HG02870 (cell line): ENCODE results near the gene ZC3H14.
A peak's percentile ranks its signal among the peaks of the same experiment; 100 is the strongest.

Experiments used
- ATAC-seq: cut with Tn5 transposase; IDR thresholded peaks from one replicate; pipeline ENCODE4 v1.9.1; 2021; ENCODE audit warnings: mild to moderate bottlenecking, moderate library complexity; ENCODE audit not compliant: unreplicated experiment

Gene ZC3H14

DNA sequence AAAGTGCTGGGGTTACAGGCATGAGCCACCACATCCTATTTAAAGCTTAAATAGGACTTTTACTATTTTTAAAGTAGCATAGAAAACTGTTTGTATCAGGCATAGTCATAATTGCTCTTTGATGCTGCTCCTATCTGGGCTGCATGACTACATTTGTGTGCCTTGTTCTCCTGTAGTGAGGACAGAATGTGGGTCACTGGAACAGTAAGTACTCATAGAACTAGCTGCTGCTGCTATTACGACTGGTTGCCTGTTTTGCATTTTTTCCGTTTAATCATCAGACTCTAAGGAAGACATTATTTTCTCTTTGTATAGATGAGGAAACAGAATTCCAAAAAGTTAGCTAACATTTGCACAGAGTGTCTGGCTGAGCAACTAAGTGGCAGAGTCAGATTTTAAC lies 42.8 kb downstream of the ZC3H14 start:
- ATAC-seq: peak; percentile 49

DNA sequence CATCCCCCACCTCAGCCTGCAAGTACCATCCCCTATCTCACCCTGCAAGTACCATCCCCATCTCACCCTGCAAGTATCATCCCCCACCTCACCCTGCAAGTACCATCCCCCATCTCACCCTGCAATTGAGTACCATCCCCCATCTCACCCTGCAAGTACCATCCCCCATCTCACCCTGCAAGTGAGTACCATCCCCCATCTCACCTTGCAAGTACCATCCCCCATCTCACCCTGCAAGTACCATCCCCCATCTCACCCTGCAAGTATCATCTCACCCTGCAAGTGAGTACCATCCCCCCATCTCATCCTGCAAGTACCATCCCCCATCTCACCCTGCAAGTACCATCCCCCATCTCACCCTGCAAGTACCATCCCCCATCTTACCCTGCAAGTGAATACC lies 45.0 kb downstream of the ZC3H14 start:
- no peak for ATAC-seq

DNA sequence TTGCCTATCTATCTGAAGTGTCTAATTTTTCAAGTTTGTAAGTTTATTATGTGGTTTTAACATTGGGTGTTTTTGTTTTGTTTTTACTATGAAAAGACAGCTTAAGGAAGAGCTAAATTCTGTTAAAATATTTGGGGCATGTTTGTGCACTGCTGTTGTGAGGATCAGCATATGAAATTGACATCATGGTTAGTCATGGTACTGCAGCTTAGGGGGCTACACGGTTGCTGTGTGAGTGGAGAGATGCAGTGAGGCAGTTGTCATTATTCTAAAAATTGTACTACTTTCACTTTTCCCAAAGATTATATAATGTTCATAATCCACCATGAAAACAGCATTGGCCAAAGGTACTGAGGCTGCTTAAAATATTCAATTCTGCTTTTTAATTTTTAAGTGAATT lies 49.0 kb downstream of the ZC3H14 start:
- no peak for ATAC-seq

DNA sequence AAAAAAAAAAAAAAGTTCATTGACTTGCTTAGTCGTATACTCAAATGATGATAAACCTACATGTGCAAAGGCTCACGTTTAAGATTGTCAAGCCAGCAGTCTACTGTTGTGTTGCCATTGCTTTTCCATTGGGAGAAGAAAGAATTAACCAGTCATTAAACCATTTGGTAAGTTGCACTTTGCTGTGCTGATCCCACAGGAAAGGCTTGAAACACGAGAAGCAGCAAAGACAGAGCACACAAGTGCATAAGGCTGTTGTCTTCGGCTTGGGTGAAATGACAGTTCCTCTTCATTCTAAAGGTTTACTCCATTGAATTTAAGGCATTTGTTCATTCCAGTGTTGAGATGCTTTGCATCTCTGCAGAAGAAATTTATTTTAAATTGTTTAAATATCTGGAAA lies 50.1 kb downstream of the ZC3H14 start:
- no peak for ATAC-seq

DNA sequence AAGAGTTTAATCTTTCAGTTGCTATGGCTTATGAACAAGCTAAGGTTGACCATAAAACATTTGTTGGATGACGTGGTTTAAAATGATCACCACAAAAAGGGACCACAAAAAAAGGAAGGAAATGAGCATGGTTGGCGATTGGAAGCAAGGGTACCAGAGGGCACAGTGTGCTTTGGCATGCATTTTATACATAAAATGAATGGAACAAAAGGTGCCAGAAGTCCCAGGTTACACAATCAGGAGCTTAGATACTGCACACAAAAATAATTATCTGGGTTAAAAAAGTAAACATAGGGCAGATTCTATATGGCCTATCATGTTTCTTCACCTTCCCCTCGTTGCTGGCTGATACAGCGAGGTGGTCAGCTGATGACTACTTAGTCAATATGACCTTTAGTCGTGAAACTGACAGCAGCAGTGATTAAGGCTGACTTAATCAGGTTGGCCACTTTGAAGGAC lies 50.7 kb downstream of the ZC3H14 start:
- peak; percentile 61 for ATAC-seq

DNA sequence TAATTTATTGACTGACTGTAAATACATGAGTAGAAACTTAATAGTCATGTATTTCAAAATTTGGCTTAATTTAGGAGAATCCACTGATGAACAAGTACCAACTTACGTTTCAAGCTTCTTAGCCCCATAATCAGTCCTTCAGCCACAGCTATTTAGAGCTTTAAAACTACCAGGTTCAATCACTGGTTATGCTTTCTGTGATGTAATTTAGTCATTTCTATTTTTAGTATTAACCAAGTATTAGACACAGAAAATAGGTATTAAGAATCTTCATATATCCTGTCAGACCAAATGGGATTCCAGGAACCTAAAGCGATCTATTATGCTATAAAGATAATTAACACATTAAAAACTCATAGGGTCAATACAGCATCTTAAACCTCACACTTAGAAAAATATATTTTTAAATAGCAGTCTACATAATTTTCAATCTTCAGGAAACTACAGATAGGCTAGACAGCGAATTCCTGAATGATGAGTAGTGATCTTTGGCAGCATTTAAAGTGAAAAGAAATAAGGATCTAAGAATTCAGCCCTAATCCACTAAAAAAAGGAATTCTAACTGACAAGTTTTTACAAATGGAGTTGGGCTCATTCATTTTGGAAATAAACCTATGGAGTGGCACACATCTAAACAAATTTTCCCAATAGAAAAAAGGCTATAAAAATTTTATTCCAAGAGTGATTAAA lies 51.5 kb downstream of the ZC3H14 start:
- peak; percentile 69 for ATAC-seq

DNA sequence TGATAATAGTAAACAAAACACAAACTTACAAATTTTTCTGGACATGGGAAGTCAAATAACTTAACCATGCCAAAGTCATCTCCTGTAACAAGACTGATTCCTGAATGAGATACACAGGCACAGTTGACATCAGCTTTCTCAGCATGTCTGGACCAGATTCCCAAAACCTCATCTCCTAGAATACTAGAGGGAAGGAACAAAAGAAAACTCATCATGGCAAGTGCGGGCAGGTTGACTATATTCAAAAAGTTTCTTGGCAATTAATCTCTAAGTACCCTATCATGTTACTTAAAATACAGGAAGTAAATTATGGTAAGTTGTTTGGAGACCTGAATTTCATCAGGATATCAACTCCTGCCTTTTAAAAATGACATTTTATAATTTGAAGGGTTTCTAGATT lies 53.9 kb downstream of the ZC3H14 start:
- ATAC-seq: no peak

DNA sequence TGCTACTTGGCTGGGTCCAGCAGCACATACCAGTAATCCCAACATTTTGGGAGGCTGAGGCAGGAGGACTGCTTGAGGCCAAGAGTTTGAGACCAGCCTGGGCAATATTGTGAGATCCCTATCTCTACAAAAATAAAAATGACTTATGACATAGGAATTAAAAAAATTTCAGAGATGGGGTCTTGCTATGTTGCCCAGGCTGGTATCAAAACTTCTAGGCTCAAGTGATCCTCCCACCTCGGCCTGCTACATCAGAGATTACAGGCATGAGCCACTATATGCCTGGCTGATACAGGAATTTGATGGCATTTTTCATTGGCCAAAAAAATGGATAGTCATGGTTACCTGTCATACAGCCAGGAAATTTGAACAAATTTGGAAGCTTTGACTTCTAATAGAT lies 54.6 kb downstream of the ZC3H14 start:
- ATAC-seq: no peak

DNA sequence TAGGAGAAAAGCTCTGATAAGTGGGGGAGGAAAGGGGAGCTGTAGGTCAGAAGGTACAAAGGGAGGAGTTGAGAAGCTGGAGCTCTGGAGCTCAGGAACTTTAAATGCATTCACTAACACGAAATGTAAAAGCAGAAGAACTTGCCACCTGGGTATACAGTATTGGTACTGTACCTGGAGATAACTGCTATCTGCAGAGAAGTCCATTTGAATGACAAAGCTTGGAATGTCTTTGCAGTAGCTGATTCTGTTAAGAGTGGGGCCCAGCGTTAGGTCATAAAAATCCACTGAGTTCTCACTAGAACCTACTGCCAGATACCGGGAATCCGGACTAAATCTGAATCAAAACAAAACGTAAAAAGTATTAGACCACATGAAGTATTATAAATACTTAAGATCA lies 55.6 kb downstream of the ZC3H14 start:
- ATAC-seq: no peak

DNA sequence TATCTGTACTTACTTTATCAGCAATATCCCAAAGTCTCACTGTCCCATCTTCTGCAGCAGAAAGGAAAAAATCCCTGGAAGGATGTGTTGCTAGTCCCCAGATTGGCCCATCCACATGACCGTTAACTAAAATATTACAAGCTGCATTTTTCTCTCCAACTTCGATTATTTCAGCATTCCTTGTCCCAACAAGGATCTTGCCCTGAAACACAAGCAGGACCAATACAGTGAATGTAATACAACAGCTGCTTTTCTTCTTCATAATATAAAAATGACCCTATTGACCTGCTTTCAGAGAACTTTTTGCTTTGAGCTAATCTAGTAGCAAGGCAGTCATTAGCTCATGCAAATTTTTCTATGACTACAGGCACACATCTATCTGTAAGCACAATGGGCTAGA lies 58.3 kb downstream of the ZC3H14 start:
- no peak for ATAC-seq

DNA sequence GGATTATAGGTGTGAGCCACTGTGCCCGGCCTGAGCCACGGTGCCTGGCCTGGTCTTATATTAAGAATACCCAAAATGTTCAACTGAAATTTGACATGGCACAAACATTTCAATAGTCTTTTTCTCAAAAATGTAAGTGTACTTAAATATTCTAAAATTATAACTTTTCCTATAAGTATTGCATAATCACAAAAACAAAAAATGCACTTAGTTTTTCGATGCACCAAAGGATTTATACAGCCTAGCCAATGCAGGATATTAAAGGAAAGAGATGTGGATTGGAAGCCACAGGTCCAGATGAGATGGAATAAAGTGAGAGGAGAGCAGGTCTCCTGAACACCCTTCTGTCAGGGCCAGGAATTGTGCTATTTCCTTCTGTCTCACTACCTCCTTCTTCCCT lies 62.8 kb downstream of the ZC3H14 start:
- ATAC-seq: no peak

DNA sequence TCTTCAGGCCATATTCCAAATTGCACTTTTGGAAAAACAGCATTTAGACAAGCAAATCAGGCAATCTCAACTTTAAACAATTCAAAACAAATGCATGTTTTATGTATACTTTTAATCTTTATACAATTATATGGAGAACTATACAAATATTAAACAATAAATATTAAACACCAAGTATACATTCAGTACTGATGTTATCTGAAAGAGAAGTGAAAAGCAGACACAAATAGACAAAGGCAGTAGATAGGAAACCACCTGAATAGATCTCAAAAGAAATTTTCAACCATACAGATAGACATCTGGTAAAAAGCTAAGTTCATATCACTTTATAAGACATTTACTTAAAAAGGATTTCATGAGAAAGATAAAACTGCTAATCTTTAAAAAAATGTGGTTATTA lies 65.2 kb downstream of the ZC3H14 start:
- ATAC-seq: no peak

DNA sequence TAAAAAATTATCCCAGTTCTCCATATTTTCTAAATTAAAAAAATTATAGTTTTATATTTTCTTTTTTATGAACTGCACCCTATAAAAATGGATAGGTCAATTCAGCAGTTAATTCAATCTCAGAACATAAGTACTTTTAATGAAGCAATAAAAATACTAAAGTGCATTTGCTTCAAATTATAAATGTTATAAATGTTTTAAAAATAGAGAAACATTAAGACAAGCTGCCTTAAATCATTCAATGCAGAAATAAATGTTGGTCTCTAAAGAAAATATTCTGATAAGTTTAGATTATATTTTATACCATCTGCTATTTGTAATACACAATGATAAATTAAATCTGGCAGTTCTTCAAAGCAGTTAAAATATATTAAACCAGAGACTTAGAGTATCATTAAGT lies 65.6 kb downstream of the ZC3H14 start:
- ATAC-seq: no peak

DNA sequence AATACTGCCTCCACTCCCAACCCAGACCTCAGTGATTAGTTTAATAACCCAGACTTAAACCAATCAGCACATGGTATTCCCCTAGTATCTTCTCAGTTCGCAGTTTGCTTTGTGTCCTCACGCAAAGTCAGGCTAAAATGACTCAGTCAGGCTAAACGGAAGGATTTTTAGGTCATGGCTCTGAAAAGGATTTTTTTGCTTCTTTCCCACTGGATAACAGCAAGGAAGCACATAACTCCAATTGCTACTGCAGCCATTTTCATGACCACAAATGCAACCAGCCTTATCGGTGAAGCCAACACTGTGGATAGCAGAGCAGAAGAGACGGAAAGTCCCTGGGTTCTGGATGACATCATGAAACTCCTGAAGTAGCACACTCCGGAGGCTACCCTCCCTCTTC lies 67.7 kb downstream of the ZC3H14 start:
- no peak for ATAC-seq

DNA sequence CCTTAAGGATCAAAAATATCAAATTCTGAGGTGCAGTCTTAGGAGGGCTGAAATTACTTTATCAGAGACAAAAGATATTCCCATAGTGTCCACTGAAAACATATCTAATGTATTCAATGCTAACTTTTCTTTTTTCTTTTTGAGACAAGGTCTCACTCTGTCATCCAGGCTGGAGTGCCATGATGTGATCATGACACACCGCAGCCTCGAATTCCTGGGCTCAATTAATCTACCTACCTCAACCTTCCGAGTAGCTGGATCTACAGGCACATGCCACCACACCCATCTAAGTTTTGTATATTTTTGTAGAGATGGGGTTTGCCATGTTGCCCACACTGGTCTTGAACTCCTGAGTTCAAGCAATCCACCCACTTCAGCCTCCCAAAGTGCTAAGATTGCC lies 68.3 kb downstream of the ZC3H14 start:
- ATAC-seq: no peak

DNA sequence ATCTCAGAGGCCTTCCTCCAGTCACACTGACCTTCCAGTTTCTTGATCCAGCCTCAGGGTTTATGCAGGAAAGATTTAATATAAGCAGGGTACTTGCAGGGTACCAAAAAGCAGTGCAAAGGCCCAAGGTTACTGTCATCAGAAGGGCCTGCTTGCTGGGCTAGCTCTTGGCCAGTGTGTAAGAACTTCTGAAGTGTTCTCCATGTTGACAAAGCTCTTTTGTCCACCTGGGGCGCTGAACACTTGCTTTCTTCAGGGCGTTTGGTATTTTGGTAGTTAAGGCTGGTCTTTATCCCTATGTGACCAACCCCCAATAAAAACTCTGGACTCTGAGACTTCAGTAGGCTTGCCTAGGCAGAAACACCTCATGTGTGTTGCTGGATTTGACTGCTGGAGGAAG lies 69.7 kb downstream of the ZC3H14 start:
- no peak for ATAC-seq

DNA sequence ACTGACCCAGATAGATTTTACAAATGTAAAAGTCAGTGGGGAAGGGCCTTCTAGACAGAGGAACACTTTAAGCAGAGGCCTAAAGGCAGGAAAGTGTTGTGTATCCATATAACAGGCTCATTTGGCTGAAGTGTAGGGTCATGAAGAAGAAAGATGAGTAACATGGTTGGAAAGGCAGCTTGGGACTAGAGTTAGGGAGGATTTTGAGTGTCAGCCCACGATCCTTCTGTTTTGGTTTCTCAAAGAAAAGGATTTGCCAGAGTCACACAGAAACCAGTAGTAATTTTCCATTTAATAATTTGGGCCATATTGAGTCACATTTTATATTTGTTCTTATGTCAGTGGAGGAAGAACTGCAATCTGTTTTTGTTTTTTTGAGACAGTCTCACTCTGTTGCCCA lies 76.4 kb downstream of the ZC3H14 start:
- ATAC-seq: no peak

DNA sequence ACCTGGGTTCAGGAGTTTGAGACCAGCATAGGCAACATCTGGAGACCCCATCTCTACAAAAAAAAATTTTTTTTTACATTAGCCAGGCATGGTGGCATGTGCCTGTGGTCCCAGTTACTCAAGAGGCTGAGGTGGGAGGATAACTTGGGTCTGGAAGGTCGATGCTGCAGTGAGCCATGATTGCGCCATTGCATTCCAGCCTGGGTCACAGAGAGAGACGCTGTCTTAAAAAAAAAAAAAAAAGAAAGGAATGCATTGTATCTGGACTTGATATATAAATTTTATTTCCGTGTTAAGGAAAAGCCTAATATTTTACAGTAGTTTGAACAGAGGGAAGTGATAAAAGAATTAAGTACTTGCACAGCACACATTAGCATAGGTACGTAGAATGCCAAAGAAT lies 97.2 kb downstream of the ZC3H14 start:
- no peak for ATAC-seq

DNA sequence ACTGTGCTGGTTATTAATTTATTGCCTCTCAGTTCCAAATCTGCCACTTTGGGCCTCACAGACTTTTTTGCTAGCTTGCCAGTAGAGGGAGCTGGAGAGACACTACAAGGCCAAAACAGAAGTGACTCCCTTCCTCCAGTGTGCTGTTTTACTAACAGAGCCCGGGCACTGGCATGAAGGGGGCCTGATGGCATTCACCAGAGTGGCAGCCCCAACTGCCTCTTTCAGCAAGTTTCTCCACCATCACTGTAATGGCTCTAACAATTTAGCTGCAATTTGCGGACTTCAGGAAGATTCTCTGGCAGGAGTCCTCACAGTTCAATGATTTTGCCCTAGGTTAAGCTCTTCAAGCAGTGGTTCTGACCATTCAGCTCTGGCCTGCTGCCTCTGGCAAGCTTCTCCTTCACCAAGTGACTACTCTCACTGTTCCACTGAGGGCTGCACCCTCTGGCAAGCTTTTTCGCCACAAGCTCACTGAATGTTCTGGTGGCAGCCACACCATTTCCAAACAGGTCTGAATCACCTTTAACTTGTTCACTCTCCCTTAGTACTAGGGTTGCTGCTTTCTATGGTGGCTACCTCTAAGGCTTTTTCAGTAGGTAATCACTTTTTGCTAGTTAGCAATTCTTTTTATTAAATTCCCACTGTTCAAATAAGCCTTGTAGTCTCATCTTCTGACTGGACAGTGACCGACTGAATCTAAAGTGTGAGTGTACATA lies 104.9 kb downstream of the ZC3H14 start:
- ATAC-seq: peak; percentile 70

DNA sequence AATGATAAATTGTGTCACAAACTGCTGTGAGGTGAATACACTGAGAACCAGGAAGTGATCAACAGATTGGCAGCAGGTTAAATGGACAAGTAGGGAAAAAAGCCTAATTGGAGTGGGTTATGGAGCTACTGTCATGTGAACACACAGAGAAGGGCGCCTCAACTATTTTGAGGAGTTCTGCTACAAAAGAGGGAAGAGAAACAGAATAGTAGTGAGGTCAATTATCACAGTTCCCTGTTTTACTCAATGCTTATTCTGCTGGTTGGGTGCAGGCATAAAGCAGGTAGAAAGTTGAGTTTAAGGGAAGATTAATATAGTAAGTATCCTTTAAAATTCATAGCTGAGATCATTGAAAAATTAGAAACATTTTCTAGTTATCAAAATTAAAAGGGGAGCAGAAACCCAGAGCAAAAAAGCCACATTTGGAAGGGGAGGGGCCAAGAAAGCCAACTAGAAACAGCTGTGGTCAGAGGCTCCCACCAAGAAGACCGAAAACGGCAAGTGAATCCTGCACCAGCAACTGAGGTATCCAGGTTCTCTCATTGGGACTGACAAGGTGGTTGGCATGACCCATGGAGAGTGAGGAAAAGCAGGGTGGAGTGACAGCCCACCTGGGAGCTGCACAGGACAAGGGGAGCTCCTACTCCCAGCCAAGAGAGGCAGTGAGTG lies 105.7 kb downstream of the ZC3H14 start:
- peak; percentile 83 for ATAC-seq

DNA sequence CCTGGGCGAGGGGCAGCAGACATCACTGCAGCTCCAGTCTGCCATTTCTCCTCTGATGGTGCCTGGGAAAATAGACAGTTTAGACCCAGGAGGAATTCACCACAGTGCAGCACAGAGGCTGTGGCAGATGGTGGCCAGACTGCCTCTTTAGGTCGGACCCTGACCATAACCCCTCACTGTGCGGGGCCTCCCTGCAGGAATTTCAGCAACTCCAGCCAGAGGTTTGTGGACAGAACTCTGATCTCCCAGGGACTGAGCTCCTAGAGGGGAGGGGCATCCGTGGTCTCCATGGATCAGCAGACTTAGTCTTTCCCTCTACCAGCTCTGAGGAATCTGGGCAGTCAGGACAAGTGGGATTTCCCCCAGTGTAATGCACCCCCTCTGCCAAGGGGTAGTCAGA lies 106.5 kb downstream of the ZC3H14 start:
- ATAC-seq: no peak
